OCI-M2 (cell line): ENCODE measurements around the gene CAMLG.
"Not testable (repeated sequence)": the region's sequence is repeated elsewhere in the genome, so short reads cannot be mapped to it uniquely, and the experiment has no call there.

Source experiments
- DNase-seq: peaks from one replicate; lab custom pipeline; 2025; ENCODE audit not compliant: unreplicated experiment; lab: John Stamatoyannopoulos, UW

CAMLG gene

GRCh38 chr5:134738133-134738962 lies at the start of gene CAMLG:
CAMLG (plus strand) TSS chr5:134738548; CDS start chr5:134738621, 73 bp downstream.
- DNase-seq = peak; percentile 44

DNA sequence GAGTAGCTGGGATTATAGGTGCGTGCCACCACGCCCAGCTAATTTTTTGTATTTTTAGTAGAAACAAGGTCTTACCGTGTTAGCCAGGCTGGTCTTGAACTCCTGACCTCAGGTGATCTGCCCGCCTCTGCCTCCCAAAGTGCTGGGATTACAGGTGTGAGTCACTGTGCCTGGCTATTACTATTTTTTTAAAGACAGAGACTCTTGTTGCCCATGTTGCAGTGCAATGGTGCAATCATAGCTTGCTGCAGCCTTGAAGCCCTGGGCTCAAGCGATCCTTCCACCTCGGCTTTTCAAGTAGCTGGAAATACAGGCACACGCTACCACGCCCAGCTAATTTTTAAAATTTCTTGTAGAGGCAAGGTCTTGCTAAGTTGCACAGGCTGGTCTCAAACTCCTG lies 48.2 kb upstream of the CAMLG start:
- DNase-seq = not testable (repeated sequence)

- DNase-seq = no peak
Observed at GRCh38 chr5:134692722-134693121, 45.6 kb upstream of the CAMLG start.

DNA sequence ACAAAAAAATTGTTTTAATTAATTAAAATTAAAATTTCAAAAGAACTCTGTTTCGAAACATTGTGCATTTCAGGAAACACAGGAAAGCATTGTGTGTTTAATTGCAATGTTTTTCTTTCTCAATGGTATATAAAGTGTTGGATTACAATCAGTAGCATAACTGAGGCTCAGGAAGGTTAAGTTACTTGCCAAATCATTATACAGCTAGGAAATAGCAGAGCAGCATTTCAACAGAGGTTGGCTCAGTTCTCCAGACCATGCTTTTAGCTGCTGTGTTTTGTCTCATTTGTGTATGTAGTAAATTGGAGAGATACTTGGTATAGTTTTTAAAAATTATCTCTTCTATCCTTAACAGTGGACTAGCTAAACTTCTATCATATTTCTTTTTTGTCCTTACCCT lies 30.0 kb upstream of the CAMLG start:
- DNase-seq = no peak

GRCh38 chr5:134714120-134714519 lies 24.2 kb upstream of the CAMLG start:
- no peak for DNase-seq

GRCh38 chr5:134714541-134714940 lies 23.8 kb upstream of the CAMLG start:
- no peak for DNase-seq

GRCh38 chr5:134715466-134715865 lies 22.9 kb upstream of the CAMLG start:
- DNase-seq = not testable (repeated sequence)

GRCh38 chr5:134724872-134725271 lies 13.5 kb upstream of the CAMLG start:
- DNase-seq = no peak

DNA sequence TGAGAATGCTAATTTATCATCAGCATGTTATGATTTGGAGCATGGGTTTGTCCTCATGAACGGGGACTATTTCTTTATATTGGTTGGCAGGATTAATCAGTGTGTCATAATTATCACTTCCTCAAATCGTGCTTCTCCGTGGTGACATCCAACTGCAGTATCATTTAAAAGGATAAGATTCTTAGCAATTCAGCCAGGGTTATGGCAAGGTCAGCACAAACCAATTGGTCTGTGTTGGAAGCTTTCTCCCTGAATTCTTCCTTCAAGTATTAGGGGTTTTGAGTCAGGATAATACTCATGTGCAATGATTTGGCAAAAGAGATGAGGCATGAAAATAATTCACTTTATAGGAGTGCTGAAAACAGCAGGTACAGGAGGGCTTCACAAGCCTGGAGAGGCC lies 5.5 kb upstream of the CAMLG start:
- DNase-seq = no peak

DNA sequence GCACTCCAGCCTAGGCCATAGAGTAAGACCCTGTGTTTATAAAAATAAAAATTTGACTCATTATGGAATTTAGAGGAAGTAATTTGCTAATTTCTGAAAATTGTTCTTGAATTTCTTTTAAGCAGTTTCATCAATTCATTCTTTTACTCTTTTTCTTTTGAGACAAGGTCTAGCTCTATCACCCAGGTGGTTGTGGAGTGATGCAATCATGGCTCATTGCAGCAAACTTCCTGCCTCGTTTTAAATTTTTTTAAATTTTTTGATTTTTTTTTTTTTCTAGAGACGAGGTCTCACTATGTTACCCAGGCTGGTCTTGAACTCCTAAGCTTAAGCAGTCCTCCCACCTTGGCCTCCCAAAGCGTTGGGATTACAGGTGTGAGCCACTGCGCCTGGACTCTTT lies 3.1 kb upstream of the CAMLG start:
- DNase-seq = no peak

- DNase-seq = no peak
Observed at GRCh38 chr5:134736173-134736812, 2.1 kb upstream of the CAMLG start.

GRCh38 chr5:134738963-134739661 lies 764 bp downstream of the CAMLG start:
- no peak for DNase-seq

DNA sequence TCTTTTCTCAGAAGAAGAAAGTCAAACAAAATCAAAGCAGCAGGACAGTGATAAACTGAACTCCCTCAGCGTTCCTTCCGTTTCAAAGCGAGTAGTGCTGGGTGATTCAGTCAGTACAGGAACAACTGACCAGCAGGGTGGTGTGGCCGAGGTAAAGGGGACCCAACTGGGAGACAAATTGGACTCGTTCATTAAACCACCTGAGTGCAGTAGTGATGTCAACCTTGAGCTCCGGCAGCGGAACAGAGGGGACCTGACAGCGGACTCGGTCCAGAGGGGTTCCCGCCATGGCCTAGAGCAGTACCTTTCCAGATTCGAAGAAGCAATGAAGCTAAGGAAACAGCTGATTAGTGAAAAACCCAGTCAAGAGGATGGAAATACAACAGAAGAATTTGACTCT lies 2.7 kb downstream of the CAMLG start:
- DNase-seq = no peak

DNA sequence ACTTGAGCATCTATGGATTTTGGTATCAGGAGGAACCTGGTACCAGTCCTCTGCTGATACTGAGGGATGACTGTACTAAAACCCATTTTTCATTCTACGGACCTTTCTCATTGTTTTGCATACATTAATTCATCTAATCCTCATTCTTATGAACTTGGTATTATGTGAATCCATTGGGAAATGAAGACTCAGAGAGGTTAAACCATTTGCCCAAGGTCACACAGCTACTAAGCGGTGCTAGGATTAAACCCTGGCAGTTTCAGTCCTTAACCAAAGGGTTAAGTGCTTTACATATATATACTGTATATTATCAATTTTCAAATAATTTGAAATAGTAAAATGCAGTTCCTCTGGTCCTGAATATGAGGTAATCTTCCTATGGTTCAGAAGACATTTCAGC lies 3.8 kb downstream of the CAMLG start:
- no peak for DNase-seq

DNA sequence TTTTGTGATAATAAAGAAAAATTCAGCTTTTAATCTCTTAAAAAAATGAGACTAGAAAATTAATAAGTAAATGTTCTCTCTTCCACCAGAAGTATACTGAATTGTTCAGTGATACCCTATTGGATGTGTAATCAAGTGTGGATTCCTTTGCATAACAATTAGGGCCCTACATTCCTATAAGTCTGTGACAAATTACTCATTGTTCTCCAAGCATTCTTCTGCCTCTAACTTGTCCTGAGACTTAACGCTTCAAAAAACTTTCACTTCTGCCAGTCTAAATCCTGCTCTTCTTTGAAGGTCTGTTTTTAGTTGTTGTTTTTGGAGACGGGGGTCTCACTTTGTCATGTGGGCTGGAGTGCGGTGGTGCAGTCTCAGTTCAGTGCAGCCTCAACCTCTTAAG lies 11.1 kb downstream of the CAMLG start:
- DNase-seq = no peak

DNA sequence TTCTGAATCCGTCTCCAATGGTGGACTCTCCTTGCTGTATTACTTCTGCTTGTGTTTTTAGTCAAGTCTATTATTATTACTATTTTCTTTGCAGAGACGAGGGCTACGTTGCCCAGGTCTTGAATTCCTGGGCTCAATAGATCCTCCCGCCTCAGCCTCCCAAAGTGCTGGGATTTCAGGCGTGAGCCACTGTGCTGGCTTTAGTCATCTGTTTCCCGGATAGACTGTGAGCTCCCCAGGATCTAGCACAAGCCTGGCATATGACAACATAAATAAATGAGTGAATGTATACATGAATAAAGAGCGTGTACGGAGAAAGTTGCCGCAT lies 19.8 kb downstream of the CAMLG start:
- DNase-seq = no peak

- peak; percentile 63 for DNase-seq
Observed at GRCh38 chr5:134758504-134759341, 20.4 kb downstream of the CAMLG start, which contains the start of gene DDX46. DDX46 (plus strand) TSS chr5:134758779; CDS start chr5:134758939, 160 bp downstream.

- DNase-seq = not testable (repeated sequence)
Observed at GRCh38 chr5:134767528-134768291, 29.4 kb downstream of the CAMLG start.

- no peak for DNase-seq
Observed at GRCh38 chr5:134769206-134769605, 30.9 kb downstream of the CAMLG start.

- no peak for DNase-seq
Observed at GRCh38 chr5:134772461-134773125, 34.2 kb downstream of the CAMLG start.
